ENCODE measurements around the gene FAM151B.
"Not testable (repeated sequence)": the region's sequence is repeated elsewhere in the genome, so short reads cannot be mapped to it uniquely, and the experiment has no call there.

FAM151B gene, protein sequence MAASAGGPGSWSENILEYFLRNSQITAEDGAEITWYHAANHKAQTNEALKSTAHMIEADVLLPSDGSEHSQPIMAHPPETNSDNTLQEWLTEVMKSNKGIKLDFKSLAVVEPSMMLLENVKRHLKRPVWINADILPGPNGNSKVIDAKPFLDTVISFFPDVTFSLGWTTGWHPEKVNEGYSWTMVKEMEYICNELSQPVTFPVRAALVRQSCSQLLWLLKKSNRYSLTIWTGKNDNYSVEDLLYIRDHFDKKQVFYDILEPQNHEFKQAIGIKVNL

DNA sequence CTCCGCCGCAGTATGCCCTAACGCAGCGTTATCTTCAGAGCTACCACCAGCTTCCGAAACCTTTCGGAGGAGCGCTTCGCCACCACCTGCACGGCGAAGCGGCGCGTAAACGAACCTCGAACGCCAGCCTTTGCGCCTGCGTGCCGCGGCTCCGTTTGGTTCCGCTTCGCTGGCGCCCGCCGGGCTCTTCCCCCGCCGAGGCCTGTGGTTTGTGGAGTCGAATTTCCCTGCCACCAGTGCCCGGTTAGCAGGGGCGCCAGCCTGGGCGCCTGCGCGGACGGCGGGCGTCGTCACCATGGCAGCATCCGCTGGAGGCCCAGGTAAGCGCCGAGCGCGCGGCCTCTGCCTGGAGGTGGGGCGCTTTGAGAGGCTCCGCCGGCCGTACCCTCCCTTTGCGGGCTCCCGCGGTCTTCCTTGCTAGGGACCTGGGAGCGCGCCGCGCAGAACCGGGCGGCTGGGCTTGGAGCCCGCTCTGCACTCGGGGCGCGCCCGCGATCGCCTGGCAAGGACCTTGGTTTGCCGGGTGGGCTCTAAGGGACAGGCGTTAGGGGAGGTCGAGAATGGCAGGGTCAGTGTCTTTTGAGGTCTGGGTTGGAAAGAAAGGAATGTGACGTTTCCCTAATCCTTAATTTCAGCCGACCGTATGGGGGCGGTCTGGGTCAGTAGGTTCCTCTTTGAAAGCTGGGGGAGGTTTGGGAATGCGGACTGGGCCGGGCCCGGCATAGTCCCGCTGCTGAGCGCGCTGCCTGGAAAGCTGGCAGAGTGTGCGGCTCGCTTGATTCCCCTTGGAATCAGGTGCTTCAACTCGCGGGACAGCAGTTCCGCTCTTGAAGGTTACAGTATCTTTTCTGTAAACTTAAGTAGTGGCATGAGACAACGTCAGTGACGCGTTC is at the start of gene FAM151B:
TSS of gene FAM151B (plus strand) at position 272 of the 893 bp plus-strand sequence. CDS start at position 296, 24 bp downstream.
- peak; percentile 50 to 57 for DNase-seq (ENCODE audit: low read depth in 2 of 2)

DNA sequence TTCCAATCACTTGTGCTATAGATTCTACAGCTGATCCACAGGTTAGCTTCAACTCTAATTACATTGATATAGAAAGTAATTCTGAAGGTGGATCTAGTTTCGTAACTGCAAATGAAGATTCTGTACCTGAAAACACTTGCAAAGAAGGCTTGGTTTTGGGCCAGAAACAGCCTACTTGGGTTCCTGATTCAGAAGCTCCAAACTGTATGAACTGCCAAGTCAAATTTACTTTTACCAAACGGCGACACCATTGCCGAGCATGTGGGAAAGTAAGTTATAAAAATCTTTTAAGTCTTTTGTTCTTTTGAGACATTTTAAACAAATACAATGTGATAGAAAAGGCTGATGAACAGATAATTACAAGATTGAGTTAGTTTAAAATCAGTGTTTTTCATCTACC is 49.2 kb upstream of the FAM151B start:
- DNase-seq (ENCODE audit: low read depth in 2 of 2) = no peak

DNA sequence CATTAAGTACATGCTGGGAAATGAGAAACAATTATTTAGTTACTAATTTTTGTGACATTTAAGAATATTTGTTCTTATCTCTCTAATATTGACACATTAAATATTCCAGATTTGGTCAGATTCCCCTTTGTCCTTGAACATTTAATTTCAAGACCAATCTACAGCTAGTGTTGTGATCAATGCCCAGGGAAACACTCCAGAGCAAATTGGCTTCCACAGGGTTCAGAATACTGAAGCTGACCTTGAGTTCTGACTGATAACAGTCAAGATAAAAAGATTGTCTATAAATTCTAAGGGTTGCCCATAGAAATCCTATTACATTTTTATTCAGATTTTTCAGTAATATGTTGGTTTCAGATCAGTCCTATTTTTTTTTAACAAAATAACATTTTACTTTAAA is 48.7 kb upstream of the FAM151B start:
- no peak for DNase-seq (ENCODE audit: low read depth in 2 of 2)

DNA sequence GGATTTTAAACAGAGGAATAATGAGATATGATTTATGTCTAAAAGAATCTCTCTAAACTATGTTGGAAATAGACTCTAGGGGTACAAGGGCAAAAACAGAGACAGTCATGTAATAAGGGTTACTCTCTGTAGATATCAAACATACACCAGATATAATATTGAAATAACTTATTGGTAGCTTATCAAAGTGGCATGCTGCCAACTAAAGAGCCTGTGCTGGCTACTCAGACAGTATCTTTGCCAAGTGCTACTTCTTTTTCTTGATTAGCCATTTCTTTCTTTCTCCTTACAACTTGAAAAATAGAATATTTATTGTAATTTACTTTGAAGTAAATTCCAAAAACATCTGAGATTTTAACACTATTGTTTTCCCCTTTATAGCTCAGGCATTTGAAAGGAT is 45.2 kb upstream of the FAM151B start:
- no peak for DNase-seq (ENCODE audit: low read depth in 2 of 2)

DNA sequence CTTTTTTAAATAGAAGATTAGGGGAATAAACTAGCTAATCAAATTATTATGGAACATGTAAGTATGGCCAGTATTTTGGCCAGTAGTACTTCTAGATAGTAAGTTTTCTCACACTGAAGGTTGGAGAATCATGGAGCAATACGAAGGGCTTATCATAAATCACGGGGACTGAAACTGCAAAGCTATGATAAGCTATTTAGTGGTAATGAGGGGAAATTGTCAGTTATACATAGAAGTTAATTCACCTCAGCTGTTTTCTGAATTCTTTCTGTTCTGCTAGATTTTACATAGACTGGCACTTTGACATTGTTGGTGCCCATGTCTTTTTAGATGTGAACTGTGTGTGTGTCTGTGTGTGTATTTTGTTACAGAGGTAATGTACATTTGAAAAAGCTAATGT is 34.5 kb upstream of the FAM151B start:
- DNase-seq (ENCODE audit: low read depth in 2 of 2) = no peak

DNA sequence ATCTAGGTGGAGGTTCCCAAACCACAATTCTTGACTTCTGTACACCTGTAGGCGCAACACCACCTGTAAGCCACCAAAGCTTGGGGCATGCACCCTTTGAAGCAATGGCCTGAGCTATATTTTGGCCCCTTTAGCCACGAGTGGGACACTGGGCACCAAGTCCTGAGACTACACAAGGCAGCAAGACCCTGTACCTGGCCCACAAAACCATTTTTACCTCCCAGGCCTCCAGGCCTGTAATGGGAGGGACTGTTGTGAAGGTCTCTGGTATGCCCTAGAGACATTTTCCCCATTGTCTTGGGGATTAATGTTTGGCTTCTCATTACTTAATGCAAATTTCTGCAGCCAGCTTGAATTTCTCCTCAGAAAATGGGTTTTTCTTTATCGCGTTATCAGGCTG is 24.6 kb upstream of the FAM151B start:
- no peak for DNase-seq (ENCODE audit: low read depth in 2 of 2)

DNA sequence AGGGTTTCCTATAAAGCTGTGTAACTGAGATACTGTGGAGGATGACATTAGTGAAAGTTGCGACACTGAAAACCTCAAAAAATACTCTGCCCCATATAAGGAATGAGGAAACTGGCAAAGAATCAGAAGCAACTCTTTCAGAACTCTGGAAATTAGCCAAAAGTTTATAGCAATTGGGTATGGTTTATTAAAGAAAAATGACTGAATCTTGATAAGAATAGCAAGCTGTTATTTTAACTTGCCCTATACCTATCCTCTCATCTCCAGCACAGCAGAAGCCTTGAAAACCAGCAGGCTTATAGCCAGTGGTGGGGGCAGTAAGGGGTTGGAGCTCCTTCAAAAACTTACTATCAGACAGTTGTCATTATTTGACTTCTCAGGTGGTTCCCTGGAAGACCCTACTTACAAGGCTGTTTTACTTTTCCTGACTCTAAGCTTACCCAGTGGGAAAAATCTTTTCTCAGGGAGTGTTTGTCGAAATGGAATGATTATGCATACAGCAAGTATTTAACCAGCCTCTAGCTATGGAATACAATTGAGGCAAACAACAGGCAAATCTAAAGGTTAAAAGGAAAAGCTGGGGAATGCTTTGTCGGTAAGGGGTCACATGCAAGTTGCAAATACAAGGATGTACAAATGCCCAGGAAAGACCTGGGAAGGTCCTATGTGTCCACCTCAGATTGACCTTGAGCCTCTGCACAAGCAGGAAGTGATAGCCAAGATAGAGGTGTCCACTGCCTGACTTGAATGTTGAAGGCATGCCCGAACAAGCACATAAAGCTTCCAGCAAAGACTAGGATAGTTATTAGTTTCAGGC is 21.0 kb upstream of the FAM151B start:
- DNase-seq (ENCODE audit: low read depth in 2 of 2) = peak; percentile 26 to 28

DNA sequence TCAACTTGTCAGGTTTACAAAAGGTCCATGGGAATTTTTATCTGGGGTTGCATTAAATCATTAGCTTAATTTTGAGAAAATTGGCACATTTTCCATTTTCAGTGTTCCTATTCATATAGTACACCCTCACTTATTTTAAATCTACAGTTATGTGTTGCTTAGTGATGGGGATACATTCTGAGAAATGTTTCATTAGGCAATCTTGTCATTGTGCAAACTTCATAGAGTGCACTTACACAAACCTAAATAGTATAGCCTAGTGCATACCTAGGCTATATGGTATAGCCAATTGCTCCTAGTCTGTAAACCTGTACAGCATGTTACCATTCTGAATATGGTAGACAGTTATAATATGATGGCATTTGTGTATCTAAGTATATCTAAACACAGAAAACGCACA is 19.8 kb upstream of the FAM151B start:
- no peak for DNase-seq (ENCODE audit: low read depth in 2 of 2)

DNA sequence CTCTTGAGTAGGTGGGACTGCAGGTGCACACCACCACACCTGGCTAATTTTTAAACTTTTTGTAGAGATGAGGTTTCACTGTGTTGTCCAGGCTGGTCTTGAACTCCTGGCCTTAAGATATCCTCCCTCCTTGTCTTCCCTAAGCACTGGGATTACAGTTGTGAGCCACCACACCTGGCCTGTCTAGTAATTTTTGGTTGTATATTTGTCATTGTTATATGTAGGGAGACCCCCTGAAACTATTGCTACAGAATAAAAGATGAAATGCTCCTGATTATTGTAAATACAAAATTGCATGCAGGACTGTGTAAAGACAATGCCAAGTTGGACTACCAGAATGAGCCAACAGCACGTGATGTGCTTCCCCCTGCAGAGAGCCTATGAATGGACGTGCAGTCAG is 17.3 kb upstream of the FAM151B start:
- DNase-seq (ENCODE audit: low read depth in 2 of 2) = not testable (repeated sequence)

DNA sequence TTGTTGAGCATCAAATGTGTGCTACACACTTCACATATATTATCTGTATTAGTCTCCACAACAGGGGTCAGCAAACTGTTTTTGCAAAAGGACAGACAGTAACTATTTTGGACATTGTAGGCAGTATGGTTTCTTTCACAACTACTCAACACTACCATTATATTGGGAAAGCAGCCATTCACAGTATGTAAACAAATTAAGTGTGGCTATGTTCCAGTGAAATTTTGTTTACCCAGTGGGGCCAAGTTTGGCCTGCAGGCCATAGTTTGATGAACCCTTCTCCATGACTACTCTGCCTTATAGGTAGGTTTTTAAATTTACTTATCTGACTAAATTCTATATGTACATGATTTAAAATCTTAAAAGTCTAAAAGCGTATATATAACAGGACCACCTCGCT is 13.0 kb upstream of the FAM151B start:
- DNase-seq (ENCODE audit: low read depth in 2 of 2) = no peak

DNA sequence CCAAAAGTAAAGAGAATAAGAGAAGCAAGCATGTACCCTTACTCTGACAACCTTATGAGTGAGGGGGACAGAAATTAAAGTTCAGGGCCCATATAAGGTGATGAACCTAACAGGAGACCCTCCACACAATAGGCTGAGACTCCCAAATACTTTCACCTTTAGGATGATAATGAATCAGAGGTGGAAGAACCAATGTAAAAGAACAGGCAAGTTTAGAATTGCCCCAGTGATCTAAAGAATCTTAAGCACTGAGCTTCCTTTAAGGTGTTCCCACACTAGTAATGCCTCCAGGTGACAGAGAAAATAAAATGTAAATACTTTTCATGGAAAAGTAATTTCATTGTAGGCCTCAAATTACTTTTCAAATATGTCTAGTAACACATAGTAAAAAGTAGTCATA is 8.2 kb upstream of the FAM151B start:
- DNase-seq (ENCODE audit: low read depth in 2 of 2) = no peak

DNA sequence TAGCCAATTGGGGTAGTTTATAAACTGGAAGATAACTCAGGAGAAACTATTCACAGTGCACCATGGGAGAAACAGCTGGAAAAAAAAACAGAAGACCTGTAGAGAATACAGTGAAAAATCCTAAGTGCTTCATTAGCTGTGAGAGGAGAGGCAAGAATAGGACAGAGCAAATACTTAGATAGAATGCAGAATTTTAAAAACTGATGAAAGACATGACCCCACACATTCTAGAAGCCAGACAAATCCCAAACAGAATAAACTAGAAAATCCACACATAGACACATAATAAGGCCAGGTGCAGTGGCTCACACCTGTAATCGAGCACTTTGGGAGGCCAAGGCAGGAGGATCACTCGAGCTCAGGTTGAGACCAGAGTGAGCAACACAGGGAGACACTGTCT is 7.5 kb upstream of the FAM151B start:
- DNase-seq (ENCODE audit: low read depth in 2 of 2) = no peak

DNA sequence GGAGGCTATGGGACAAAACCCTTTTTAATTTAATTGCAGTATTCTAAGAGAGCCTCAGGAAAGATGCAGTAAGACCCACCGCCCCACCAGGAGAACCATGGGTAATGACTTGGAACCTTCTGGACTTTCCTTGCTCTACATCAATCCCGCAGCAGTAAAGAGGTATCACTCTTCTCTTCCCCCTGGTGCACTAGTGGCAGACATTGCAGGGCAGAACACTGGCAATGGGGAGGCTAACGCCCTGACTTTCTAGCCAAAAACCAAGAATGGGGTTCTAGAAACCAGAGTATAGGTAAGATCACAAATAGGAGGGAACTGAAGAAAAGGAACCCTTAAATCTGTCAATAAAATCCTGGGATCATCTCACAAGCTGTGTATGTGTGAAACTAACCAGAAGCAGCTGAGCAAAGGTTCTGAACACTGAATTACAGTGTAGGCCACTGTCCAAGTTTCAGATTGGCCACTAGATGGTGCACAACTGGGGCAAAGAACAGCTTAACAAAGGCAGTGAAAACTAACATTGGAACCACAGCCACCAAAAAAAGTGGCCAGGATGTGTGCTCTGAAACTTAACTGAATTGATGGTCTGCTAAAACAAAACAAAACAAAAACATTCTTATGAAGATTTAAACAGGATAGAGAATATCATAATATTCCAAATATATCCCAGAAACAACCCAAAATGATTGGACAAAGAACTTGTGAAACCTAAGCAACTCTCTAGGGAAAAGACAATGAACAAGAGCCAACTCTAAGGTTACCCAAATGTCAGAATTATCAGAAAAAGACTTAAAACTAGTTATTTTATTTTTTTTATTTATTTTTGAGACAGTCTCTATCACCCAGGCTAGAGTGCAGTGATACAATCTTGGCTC is 6.6 kb upstream of the FAM151B start:
- DNase-seq (ENCODE audit: low read depth in 2 of 2) = peak in 1 of 2 experiments; percentile 17

DNA sequence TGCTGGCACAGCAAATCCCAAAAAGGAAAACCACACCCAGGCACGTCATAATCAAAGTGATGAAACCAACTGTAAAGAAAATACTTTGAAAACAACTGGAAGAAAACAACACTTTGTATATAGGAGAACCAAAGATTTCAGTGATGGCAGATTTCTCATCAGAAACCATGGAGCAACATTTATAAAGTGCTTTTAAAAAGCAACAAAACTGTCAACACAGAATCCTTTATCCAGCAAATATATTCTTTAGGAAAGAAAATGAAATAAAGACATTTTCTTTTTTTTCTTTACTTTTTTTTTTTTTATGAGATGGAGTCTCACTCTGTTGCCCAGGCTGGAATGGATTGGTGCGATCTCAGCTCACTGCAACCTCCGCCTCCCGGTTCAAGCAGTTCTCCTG is 5.3 kb upstream of the FAM151B start:
- DNase-seq (ENCODE audit: low read depth in 2 of 2) = no peak

DNA sequence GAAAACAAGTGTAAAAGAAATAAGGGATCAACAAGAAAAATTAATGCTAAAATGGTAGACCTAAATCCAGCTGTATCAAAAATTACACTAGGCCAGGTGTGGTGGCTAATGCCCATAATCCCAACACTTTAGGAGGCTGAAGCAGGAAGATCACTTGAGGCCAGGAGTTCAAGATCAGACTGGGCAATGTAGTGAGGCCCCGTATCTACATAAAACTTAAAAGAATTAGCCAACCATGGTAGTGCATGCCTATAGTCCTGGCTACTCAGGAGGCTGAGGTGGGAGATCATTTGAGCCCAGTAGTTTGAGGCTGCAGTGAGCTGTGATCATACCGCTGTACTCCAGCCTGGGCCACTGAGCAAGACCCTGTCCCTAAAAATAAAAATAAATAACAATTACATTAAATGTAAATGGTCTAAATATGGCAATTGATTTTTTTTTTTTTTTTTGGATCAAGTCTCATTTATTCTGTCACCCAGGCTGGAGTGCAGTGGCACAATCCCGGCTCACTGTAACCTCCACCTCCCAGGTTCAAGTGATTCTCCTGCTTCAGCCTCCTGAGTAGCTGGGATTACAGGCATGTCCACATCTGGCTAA is 4.2 kb upstream of the FAM151B start:
- no peak for DNase-seq (ENCODE audit: low read depth in 2 of 2)

DNA sequence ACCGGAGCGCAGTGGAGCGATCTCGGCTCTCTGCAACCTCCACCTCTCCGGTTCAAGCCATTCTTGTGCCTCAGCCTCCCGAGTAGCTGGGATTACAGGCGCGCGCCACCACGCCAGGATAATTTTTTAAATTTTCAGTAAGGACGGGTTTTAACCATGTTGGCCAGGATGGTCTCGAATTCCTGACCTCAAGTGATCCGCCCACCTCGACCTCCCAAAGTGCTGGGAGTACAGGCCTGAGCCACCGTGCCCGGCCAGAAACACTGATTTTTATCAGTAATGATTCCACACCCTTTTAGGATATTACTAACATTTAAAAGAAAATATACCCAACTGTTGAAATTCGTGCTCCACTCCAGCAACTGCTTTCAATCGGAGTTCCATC is 464 bp upstream of the FAM151B start:
- no peak for DNase-seq (ENCODE audit: low read depth in 2 of 2)

DNA sequence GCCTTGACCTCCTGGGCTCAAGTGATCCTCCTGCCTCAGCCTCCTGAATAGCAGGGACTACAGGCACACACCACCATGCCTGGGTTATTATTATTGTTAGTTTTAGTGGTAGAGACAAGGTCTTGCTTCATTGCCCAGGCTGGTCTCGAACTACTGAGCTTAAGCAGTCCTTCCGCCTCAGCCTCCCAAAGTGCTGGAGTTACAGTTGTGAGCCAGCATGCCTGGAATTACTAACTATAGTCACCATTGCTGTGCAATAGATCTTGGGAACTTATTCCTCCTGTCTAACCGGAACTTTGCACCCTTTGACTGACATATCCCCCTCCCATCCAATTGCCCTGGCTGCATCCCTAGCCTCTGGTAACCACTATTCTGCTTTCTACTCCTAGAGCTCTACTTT is 3.4 kb downstream of the FAM151B start:
- DNase-seq (ENCODE audit: low read depth in 2 of 2) = no peak

DNA sequence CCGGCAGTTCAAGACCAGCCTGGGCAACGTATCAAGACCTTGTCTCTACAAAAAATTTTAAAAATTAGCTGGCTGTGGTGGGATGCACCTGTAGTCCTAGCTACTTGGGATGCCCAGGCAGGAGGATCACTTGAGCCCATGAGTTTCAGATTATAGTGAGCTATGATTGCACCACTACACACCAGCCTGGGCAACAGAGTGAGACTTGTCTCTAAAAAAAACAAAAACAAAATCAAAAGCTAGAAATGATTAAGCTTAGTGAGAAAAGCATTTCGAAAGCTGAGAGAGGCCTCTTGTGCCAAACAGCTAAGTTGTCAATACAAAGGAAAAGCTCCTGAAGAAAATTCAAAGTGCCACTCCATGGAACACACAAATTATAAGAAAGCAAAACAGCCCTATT is 4.8 kb downstream of the FAM151B start:
- no peak for DNase-seq (ENCODE audit: low read depth in 2 of 2)

DNA sequence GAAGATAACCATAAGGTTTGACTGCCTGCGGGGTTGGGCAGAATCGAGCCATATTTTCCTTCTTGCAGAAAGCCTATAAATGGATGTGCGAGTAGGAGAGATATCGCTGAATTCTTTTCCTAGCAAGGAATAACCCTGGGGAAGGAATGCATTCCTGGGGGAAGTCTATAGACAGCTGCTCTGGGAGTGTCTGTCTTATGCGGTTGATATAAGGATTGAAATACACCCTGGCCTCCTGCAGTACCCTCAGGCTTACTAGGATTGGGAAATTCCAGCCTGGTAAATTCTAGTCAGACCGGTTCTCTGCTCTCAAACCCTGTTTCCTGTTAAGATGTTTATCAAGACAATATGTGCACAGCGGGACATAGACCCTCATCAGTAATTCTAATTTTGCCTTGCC is 5.5 kb downstream of the FAM151B start:
- DNase-seq (ENCODE audit: low read depth in 2 of 2) = peak in 1 of 2 experiments; percentile 1

DNA sequence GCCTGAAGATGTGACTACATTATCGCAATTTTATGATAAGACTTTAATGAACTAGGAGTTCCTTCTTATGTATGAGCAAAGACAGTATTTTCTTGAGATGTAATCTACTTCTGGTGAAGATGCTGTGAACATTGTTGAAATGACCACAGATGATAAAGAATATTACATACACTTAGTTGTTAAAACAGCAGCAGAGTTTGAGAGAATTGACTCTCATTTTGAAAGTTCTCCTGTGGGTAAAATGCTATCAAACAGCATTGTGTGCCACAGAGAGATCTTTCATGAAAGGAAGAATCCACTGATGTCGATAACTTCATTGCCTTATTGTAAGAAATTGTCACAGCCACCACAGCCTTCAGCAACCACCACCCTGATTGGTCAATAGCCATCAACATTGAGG is 8.0 kb downstream of the FAM151B start:
- no peak for DNase-seq (ENCODE audit: low read depth in 2 of 2)

DNA sequence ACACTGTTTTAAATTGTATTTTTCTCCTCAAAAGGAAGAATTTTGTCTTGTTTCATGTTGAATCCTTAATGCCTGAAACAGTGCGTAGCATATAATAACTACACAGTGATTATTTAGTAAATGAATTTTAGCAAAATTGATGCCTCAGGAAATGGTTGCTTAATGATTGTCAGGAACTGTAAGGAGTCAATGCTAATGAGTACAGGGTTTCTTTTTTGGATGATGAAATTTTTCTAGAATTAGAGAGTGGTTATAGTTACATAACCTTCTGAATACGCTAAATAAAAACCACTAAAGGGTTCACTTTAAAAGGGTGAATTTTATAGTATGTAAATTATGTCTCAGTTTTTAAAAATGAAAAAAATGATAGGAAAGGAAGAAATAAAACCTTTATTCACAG is 14.9 kb downstream of the FAM151B start:
- DNase-seq (ENCODE audit: low read depth in 2 of 2) = no peak
